Measurements from ENCODE around the gene FRAT2.
"Not testable (repeated sequence)": the region's sequence is repeated elsewhere in the genome, so short reads cannot be mapped to it uniquely, and the experiment has no call there.

DNA sequence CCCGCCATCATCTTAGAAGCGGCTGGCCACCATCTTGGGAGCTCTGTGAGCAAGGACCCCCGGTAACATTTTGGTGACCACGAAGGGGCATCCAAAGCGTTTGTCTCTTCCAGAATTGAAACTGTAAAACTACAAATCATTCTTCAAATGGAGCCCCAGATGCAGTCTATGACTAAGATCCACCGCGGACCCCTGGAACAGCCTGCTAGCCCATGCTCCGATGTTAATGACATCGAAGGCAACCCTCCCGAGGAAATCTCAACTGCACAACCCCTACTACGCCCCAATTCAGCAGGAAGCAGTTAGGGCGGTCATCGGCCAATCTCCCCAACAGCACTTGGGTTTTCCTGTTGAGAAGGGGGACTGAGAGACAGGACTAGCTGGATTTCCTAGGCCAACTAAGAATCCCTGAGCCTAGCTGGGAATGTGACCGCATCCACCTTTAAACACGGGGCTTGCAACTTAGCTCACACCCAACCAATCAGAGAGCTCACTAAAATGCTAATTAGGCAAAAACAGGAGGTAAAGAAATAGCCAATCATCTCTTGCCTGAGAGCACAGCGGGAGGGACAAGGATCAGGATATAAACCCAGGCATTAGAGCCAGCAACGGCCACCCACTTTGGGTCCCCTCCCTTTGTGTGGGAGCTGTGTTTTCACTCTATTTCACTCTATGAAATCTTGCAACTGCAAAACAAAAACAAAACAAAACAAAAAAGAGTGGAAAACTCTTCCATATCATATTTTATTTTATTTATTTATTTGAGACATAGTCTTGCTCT lies 43.8 kb downstream of the FRAT2 start:
- TF ChIP-seq, protein P1, sequence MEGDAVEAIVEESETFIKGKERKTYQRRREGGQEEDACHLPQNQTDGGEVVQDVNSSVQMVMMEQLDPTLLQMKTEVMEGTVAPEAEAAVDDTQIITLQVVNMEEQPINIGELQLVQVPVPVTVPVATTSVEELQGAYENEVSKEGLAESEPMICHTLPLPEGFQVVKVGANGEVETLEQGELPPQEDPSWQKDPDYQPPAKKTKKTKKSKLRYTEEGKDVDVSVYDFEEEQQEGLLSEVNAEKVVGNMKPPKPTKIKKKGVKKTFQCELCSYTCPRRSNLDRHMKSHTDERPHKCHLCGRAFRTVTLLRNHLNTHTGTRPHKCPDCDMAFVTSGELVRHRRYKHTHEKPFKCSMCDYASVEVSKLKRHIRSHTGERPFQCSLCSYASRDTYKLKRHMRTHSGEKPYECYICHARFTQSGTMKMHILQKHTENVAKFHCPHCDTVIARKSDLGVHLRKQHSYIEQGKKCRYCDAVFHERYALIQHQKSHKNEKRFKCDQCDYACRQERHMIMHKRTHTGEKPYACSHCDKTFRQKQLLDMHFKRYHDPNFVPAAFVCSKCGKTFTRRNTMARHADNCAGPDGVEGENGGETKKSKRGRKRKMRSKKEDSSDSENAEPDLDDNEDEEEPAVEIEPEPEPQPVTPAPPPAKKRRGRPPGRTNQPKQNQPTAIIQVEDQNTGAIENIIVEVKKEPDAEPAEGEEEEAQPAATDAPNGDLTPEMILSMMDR (IDR thresholded peaks at IDR 0.05) = not testable (repeated sequence)
- not testable (repeated sequence) for TF ChIP-seq EZH2phosphoT487 (IDR thresholded peaks at IDR 0.05)
